ENCODE results near the gene NEU2. TPM values are rescaled to one million over a fixed set of nuclear protein-coding genes. Genes with fewer than 3 reads are reported as not detected.

The NEU2 gene
- total and polyA plus RNA-seq, 10 of the 15 experiments (the other 5 are each of a cell fraction or from before 2014, with no cell fraction given): not detected

- Histone ChIP-seq H3K9ac (ENCODE audit: control insufficient read depth, insufficient read depth, low read length) (no peak overlapping the region), H3K79me2 (ENCODE audit: control insufficient read depth, insufficient read depth, low read length) (no peaks in the 10 kb centered on the region), H3K4me2 (ENCODE audit: control insufficient read depth, insufficient read depth) (no peak overlapping the region), H3K27ac (ENCODE audit: control insufficient read depth, insufficient read depth) (no peak overlapping the region), H4K20me1 (ENCODE audit: control insufficient read depth, insufficient read depth) (no peaks in the 10 kb centered on the region), H3K4me3 (no peak overlapping the region), H3K4me1 (ENCODE audit: control insufficient read depth, insufficient read depth, low read length) (no peaks in the 10 kb centered on the region), H3K36me3 (ENCODE audit: control insufficient read depth in 2 of 2, insufficient read depth in 2 of 2, low read length in 1 of 2) (no peaks in the 10 kb centered on the region), H2AFZ (ENCODE audit: control insufficient read depth, low read depth, low read length) (no peak overlapping the region), H3K27me3 (replicated peaks in 1 of 2; ENCODE audit: control insufficient read depth in 2 of 2, insufficient read depth in 2 of 2, low read length in 1 of 2) (no peaks in the 10 kb centered on the region; a peak in 2 of 4 replicates), H3K9me3 (replicated peaks; ENCODE audit: control insufficient read depth, insufficient read depth, low read length) (peaks cover 1% of the 10 kb centered on the region; the same call in 1 of the 3 replicates)
- ChIA-PET SMC1A (ENCODE audit: uncharacterized antibody, unreplicated experiment) (no interaction called here), POLR2A (no interaction called here), CTCF (interaction anchor here (1.1 kb wide), 1 partner anchor 15 kb away, joined by 5 read pairs; no protein-coding TSS in a partner anchor), RAD21 (ENCODE audit: unreplicated experiment) (interaction anchor here (0.7 kb wide), 1 partner anchor 173 kb away, joined by 4 read pairs; no protein-coding TSS in a partner anchor)
- no TSS peak for BruUV-seq (replicated peaks)
- no peak for ATAC-seq
- TF ChIP-seq PAX8 (IDR thresholded peaks at IDR 0.05): no peak
- no peak for TF ChIP-seq SIX5 (IDR thresholded peaks at IDR 0.05; ENCODE audit: low read depth, low read length, severe bottlenecking)
- TF ChIP-seq SMC3 (IDR thresholded peaks at IDR 0.05; ENCODE audit: borderline replicate concordance, low read length): no peak
- no peak for TF ChIP-seq SKIL (IDR thresholded peaks at IDR 0.05; ENCODE audit: low read depth, poor library complexity, severe bottlenecking)
- no peak for TF ChIP-seq ZBTB33 (IDR thresholded peaks at IDR 0.05)
- no peak for TF ChIP-seq ZNF274 (IDR thresholded peaks at IDR 0.05; ENCODE audit: insufficient read depth, insufficient read length)
- no peak for TF ChIP-seq HCFC1 (IDR thresholded peaks at IDR 0.05; ENCODE audit: low read length)
- TF ChIP-seq HDAC2 (IDR thresholded peaks at IDR 0.05): no peak
- in situ Hi-C loops (cut with MboI): no loop called here
- 32% methylated on average over 8 of the region's 8 CpGs for WGBS (ENCODE audit: insufficient coverage, insufficient replicate concordance, low lambda C conversion rate, missing lambda C conversion rate)
- FAIRE-seq: no peak
- DNase-seq (ENCODE audit: low read depth, low spot score): no peak
- intact Hi-C loops (cut with micrococcal nuclease; ENCODE audit: unreplicated experiment): no loop called here
Measured at GRCh38 chr2:233039212-233039845, 6.9 kb downstream of the NEU2 start.
